Left lobe of liver (tissue), 2 donors: ENCODE results near the gene PRR15. TPM values are rescaled to one million over a fixed set of nuclear protein-coding genes. Genes with fewer than 3 reads are reported as not detected.
"Not testable (repeated sequence)": the region's sequence is repeated elsewhere in the genome, so short reads cannot be mapped to it uniquely, and the experiment has no call there.

Source experiments
- ATAC-seq: fragments of 200-7000 bp; cut with Tn5 transposase; one replicate; pipeline ENCODE4 v1.9.1; 2020; ENCODE audit warnings: mild to moderate bottlenecking, moderate library complexity
- DNase-seq: peaks from one replicate; pipeline ENCODE4 v3.0.0-alpha.2; 2020; ENCODE audit warnings: low spot score
- total RNA-seq: library from RNA; stranded (reverse); gene quantifications from one replicate; pipeline ENCODE4 v1.2.1, GENCODE V29; 2021
- donor health status: DM: no; HTN: no; CAD: no; lungs with moderate emphysema.
- donor health status: DM: no; HTN: yes; CAD: no.

Gene PRR15
- total RNA-seq: not detected

- DNase-seq (peak; percentile 50), ATAC-seq (peak; percentile 75)
These were observed at the start of gene PRR15 for GRCh38 chr7:29563590-29564495. TSS of gene PRR15 (plus strand) at chr7:29563835. CDS start at chr7:29566330, 2,495 bp downstream.

GRCh38 chr7:29516491-29516890 is 47.1 kb upstream of the PRR15 start:
- ATAC-seq (peak; percentile 22), DNase-seq (no peak)

- no peak for ATAC-seq
- no peak for DNase-seq
These were observed 45.0 kb upstream of the PRR15 start for GRCh38 chr7:29518616-29519015.

- ATAC-seq (no peak), DNase-seq (no peak)
These were observed 39.9 kb upstream of the PRR15 start for GRCh38 chr7:29523728-29524127.

- DNase-seq (no peak), ATAC-seq (no peak)
These were observed 36.0 kb upstream of the PRR15 start for GRCh38 chr7:29527505-29528108.

- not testable (repeated sequence) for DNase-seq, ATAC-seq
These were observed 35.1 kb upstream of the PRR15 start for GRCh38 chr7:29528526-29528925.

GRCh38 chr7:29538389-29538788 is 25.2 kb upstream of the PRR15 start:
- no peak for ATAC-seq
- no peak for DNase-seq

- DNase-seq (no peak), ATAC-seq (no peak)
These were observed 24.2 kb upstream of the PRR15 start for GRCh38 chr7:29539471-29539870.

- no peak for DNase-seq
- no peak for ATAC-seq
These were observed 16.2 kb upstream of the PRR15 start for GRCh38 chr7:29547421-29547820.

GRCh38 chr7:29548823-29549222 is 14.8 kb upstream of the PRR15 start:
- DNase-seq (no peak), ATAC-seq (no peak)

GRCh38 chr7:29552392-29552791 is 11.2 kb upstream of the PRR15 start:
- DNase-seq: no peak
- no peak for ATAC-seq

- DNase-seq (no peak), ATAC-seq (no peak)
These were observed 8.6 kb upstream of the PRR15 start for GRCh38 chr7:29555061-29555460.

GRCh38 chr7:29556405-29557195 is 7.0 kb upstream of the PRR15 start:
- ATAC-seq (no peak), DNase-seq (no peak)

GRCh38 chr7:29557954-29558353 is 5.7 kb upstream of the PRR15 start:
- ATAC-seq (no peak), DNase-seq (no peak)

GRCh38 chr7:29561271-29561670 is 2.4 kb upstream of the PRR15 start:
- DNase-seq (no peak), ATAC-seq (no peak)

GRCh38 chr7:29562307-29562706 is 1.3 kb upstream of the PRR15 start:
- no peak for DNase-seq
- ATAC-seq: no peak

- DNase-seq (peak; percentile 46), ATAC-seq (peak; percentile 56)
These were observed 1.0 kb downstream of the PRR15 start for GRCh38 chr7:29564496-29565223.

GRCh38 chr7:29565224-29565630 is 1.6 kb downstream of the PRR15 start:
- ATAC-seq: no peak
- no peak for DNase-seq

- ATAC-seq (no peak), DNase-seq (no peak)
These were observed 2.0 kb downstream of the PRR15 start for GRCh38 chr7:29565634-29565981.

GRCh38 chr7:29565982-29566746 is 2.5 kb downstream of the PRR15 start:
- ATAC-seq (peak; percentile 12), DNase-seq (no peak)
